Measurements from ENCODE around the gene BLTP2.

BLTP2 gene

GRCh38 chr17:28598799-28599310, 46.1 kb downstream of the BLTP2 start, which contains the start of gene SPAG5:
Gene SPAG5 (minus strand): TSS chr17:28599025. CDS start chr17:28598946, 79 bp downstream.
- peak; percentile 70 for DNase-seq (ENCODE audit: low read depth, low spot score)

- no peak for DNase-seq (ENCODE audit: low read depth, low spot score)
Measured at GRCh38 chr17:28598389-28598788, 46.6 kb downstream of the BLTP2 start.

- DNase-seq (ENCODE audit: low read depth, low spot score) = no peak
Measured at GRCh38 chr17:28597606-28598383, 47.2 kb downstream of the BLTP2 start.

Measured in smooth muscle cell of the brain vasculature (primary cell).